ENCODE measurements around the gene FRG2C.
"Not testable (repeated sequence)": the region's sequence is repeated elsewhere in the genome, so short reads cannot be mapped to it uniquely, and the experiment has no call there.

The FRG2C gene

GRCh38 chr3:75664028-75664427, at the start of gene FRG2C:
FRG2C (plus strand) TSS chr3:75664328; CDS start chr3:75664380, 52 bp downstream.
- not testable (repeated sequence) for DNase-seq

- DNase-seq = not testable (repeated sequence)
Observed at GRCh38 chr3:75618666-75619305, 45.3 kb upstream of the FRG2C start.

DNA sequence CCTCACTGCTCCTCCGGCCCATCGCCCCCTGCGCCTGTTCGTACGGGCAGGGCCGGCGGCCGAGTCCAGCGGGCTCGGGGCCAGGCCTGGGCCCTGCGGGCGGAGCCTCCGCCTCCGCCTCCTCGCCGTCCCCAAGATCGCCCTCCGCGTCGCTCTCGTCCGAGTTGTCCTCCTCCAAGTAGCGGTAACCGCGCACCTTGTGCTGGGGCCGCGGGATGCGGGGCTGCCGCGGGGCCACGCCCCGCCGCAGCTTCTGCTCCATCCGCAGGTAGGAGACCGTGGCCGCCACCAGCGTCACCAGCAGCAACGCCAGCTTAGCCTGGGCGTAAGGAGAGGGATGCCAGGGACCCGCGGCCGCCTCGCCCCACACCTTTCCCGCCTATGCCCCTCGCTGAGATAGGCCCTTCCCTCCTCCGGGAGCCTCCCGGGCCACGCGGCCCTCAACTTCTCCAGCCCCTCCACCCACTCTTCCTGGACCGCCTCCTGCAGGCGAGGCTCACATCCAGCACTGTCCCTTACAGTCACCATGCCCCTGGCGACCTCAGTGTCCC, 44.6 kb upstream of the FRG2C start:
- not testable (repeated sequence) for DNase-seq

DNA sequence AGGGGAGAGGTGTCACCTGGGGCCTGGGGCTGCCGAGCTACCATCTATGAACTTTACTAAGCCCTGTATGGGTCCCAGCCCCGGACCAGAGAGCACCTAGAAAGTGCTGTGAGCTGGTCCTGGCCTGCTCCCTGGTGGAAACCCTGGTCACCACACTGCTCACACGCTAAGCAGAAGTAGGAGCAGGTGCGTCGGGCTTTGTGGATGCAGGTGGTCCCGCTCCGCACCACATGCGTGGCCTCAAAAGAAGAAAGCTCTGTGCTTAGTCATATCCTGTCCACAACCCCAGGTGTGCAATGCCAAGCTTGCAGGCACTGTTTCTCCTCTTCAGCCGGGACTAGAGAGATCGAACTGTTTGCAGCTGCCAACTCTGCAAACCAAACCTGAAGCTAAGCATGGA, 42.4 kb upstream of the FRG2C start:
- not testable (repeated sequence) for DNase-seq

DNA sequence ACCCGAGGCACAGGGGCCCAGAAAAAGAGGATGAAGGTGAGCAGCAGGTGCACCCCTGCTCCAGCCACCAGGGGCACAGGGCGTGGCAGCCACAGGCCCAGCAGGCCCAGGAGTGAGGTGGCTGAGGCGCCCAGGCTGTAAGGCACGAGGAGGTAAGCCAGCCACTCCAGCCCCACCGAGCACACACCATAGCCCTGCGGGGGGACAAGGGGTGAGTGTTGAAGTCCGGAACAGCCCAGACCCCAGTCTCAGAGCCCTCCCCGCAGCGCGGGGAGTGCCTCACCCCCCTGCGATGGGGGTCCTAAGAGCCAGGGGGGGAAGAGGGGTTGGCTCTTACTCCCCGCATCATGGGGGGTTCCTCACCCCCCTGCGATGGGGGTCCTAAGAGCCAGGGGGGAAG, 40.5 kb upstream of the FRG2C start:
- not testable (repeated sequence) for DNase-seq

DNA sequence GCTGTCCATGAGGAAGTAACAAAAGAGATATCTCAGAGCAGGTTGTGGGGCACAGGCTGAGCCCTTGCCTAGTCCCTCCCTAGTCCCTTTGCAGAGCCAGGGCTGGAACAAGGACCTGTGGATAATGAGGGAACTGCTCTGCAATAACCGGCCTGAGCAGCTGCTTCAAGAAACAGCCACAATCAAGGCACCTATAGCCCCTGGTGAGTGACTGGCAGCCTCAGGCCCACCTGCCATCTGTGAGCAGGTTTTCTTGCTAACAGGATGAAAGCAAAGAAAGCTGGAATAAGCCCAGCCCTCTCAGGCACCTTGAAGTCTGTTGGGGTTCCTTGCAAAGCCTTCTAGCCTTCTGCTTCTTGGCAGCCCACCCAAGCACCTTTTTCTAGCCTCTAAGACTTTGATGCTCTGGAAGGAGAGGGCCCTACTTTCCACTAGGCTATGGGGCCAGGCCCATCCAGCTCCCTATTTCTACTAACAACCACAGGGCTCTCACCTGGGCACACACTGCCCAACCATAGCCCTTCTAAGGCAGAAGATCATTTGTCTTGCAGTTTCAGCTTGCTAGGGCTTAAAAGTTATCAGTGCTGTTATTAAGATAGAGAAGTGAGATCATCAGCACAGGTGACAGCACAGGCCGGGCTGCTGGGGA, 33.1 kb upstream of the FRG2C start:
- not testable (repeated sequence) for DNase-seq

- no peak for DNase-seq
Observed at GRCh38 chr3:75631541-75631940, 32.6 kb upstream of the FRG2C start.

DNA sequence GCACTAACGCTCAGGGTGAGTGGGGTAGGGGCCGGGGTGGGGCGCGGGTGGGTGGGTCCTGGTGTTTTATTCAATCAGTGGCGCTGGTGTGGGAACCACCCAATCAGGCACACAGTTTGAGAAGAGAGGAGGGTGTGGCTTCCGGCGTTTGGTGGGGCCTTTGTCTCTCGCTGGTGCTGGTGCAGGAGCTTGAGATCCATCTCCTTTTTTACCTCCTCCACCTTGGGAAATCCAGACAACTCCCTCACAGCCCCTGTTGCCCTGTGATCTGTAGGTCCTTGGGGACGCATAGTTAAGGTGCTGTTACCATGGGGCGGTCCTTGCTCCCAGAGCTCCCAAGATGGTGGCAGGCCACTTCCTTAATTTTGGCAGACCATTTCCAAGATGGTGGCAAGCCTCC, 25.2 kb upstream of the FRG2C start:
- DNase-seq = not testable (repeated sequence)

GRCh38 chr3:75641107-75641517, 23.0 kb upstream of the FRG2C start:
- DNase-seq = not testable (repeated sequence)

DNA sequence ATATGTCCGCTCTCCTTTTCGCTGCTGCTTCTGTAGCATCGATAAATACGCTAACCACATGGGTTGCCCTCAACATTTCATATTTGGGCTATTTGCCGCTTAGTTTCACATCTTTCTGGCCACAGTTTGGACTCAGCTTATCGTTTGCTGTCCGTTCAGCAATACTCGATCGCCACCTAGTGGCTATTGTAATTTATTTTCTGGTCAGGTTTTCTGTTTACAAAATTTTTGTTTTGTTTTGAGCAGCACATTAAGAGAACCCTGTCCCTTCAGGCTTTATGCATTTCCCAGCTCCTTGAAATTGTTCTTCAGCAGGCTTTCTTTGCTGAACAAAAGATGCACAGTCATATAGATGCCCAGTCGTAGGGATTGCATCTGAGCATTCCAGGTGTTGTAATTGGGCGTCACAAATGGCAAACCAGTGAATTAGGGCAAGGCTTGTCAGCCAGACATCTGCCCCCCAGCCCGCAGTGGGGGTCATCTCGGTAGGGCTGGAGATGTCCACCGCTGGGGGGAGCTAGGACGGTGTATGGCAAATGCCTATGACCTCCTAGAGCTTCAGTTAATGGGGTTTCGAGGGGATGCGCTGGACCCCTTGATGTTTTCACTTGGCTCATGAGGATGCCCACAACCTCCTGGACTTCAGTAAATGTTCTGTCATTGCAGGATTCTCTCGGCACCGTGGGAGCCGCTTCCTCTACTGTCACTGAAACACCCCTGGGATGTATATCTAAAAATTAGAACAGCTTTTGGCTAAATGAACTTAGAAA, 20.9 kb upstream of the FRG2C start:
- DNase-seq = not testable (repeated sequence)

- not testable (repeated sequence) for DNase-seq
Observed at GRCh38 chr3:75645548-75645947, 18.6 kb upstream of the FRG2C start.

- no peak for DNase-seq
Observed at GRCh38 chr3:75650191-75650590, 13.9 kb upstream of the FRG2C start.

DNA sequence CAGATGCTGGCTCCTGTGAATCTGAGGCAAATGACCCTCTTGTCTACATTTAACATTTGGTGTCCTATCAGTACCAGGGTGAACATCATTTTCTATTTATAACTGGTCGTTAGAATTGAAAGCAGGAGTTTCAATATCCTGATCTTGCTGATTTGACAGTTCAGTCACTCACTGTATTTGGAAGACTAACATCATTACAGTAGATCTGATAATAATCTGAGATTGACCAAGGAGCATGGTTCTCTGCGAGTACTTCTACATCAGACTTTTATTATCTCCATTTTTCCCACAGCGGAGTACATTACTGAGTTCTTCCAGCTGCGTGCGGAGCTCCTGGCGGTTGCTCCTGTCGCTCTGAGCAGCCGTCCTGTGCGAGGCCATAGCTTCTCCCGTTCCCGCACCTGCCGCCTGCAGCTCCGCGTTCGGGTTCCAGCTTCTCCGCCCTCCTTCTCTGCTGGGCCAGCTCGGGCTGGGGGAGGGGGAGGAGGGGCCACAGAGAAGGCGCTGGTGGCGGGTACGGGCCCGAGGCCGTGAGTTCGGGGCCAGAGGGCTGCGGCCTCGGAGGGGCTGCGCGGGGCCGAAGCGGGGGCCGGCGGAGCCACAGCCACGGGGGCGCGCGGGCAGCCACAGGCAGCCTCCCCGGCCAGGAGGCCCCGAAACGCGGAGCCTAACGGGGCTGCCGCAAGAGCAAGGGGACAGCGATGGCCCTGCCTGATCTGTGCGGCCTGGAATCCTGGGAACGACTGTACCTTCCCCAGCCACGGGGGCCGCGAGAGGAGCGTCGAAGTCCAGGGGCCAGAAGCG, 8.8 kb upstream of the FRG2C start:
- DNase-seq = not testable (repeated sequence)

- not testable (repeated sequence) for DNase-seq
Observed at GRCh38 chr3:75655956-75656355, 8.2 kb upstream of the FRG2C start.

DNA sequence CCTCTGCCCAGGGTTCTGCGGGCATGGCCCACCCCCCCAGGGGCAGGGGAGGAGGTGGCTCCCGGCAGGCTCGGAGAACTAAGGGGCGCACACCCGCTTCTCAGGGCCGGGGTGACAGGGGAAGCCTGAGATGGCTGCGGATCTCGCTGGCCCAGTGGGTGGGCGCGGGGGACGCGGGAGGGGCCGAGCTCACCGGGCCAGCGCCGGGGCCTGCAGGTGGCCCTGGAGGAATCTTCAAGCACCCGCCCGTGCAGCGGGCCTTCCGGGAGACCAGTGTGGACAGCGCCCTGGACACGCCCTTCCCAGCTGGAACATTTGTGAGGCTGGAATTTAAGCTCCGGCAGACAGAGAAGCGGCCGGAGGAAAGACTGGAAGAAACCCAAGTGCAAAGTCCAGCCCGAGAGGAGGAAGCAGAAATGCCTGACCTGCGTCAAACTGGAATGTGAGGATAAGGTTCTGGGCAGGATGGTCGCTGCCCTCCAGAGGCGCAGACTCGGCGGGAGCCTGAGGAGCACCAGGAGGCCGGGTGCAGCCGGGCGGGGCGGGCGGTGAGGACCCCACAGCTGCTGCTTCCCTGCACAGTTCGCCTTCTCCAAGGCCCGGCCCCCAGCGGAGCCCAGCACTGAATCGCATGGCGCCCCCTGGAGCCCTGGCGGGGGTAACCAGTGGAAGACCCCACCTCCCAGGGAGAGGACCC, 5.6 kb upstream of the FRG2C start:
- not testable (repeated sequence) for DNase-seq

- not testable (repeated sequence) for DNase-seq
Observed at GRCh38 chr3:75659108-75659433, 5.1 kb upstream of the FRG2C start.

- DNase-seq = not testable (repeated sequence)
Observed at GRCh38 chr3:75665626-75666025, 1.5 kb downstream of the FRG2C start.

- DNase-seq = not testable (repeated sequence)
Observed at GRCh38 chr3:75667757-75668701, 3.9 kb downstream of the FRG2C start.

DNA sequence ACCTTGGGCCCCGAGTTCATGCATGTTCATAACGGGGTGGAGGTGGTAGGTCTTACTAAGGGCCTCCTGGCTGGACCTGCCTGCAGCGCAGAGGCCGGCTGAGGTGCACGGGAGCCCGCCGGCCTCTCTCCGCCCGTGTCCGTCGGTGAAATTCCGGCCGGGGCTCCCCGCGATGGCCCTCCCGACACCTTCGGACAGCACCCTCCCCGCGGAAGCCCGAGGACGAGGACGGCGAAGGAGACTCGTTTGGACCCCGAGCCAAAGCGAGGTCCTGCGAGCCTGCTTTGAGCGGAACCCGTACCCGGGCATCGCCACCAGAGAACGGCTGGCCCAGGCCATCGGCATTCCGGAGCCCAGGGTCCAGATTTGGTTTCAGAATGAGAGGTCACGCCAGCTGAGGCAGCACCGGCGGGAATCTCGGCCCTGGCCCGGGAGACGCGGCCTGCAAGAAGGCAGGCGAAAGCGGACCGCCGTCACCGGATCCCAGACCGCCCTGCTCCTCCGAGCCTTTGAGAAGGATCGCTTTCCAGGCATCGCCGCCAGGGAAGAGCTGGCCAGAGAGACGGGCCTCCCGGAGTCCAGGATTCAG, 4.7 kb downstream of the FRG2C start:
- not testable (repeated sequence) for DNase-seq
